WTC11 (cell line): ENCODE measurements around the gene PCDHB10. TPM values are rescaled to one million over a fixed set of nuclear protein-coding genes. Genes with fewer than 3 reads are reported as not detected.
A peak's percentile ranks its signal among the peaks of the same experiment; 100 is the strongest.

ENCODE experiments used
- ATAC-seq: fragments of 200-7000 bp; cut with Tn5 transposase; 2 replicates; pipeline ENCODE4 v1.10.0; 2021; ENCODE audit warnings: mild to moderate bottlenecking, moderate library complexity
- CTCF ChIA-PET: fragments of 300-600 bp; sonication (Branson Sonifier 250); formaldehyde crosslinking; loops from one replicate; lab custom pipeline; 2021; ENCODE audit warnings: antibody characterized with exemption; lab: Charles Lee
- POLR2A ChIA-PET: fragments of 350-600 bp; sonication (Branson Sonifier 250); formaldehyde crosslinking; loops from one replicate; lab custom pipeline; 2021; ENCODE audit warnings: antibody characterized with exemption; lab: Charles Lee
- DNase-seq: peaks from one replicate; pipeline ENCODE4 v3.0.0; 2021; ENCODE audit warnings: low spot score
- H3K27ac Mint-ChIP-seq: 2 replicates; pipeline ENCODE4 v1.8.0; 2021; ENCODE audit warnings: mixed read lengths
- H3K27me3 Mint-ChIP-seq: 2 replicates; pipeline ENCODE4 v1.8.0; 2021; ENCODE audit warnings: low read depth, mild to moderate bottlenecking, moderate library complexity, mixed read lengths
- H3K36me3 Mint-ChIP-seq: 2 replicates; pipeline ENCODE4 v1.8.0; 2021; ENCODE audit warnings: mixed read lengths
- H3K4me1 Mint-ChIP-seq: 2 replicates; pipeline ENCODE4 v1.8.0; 2022; ENCODE audit warnings: mixed read lengths
- H3K4me3 Mint-ChIP-seq: 2 replicates; pipeline ENCODE4 v1.8.0; 2021; ENCODE audit warnings: mild to moderate bottlenecking, moderate library complexity, mixed read lengths
- H3K9me3 Mint-ChIP-seq: 2 replicates; pipeline ENCODE4 v1.8.0; 2021; ENCODE audit warnings: mixed read lengths
- ARID4B ChIP-seq: sonication (generic); formaldehyde crosslinking; IDR thresholded peaks from 2 replicates; pipeline ENCODE4 v1.8.0; 2023; ENCODE audit warnings: missing genetic modification reagents, mild to moderate bottlenecking, borderline replicate concordance
- ESRRA ChIP-seq: sonication (generic); formaldehyde crosslinking; IDR thresholded peaks from 2 replicates; pipeline ENCODE4 v1.8.1; 2022; ENCODE audit warnings: mild to moderate bottlenecking, missing genetic modification reagents, borderline replicate concordance
- GABPB1 ChIP-seq: sonication (generic); formaldehyde crosslinking; IDR thresholded peaks from 2 replicates; pipeline ENCODE4 v1.8.1; 2023; ENCODE audit warnings: mild to moderate bottlenecking, missing genetic modification reagents
- HMGXB4 ChIP-seq: sonication (generic); formaldehyde crosslinking; IDR thresholded peaks from 2 replicates; pipeline ENCODE4 v1.8.1; 2023; ENCODE audit warnings: mild to moderate bottlenecking, moderate library complexity, missing genetic modification reagents
- MAX ChIP-seq: sonication (generic); formaldehyde crosslinking; IDR thresholded peaks from 2 replicates; pipeline ENCODE4 v1.8.0; 2022; ENCODE audit warnings: mild to moderate bottlenecking, missing genetic modification reagents
- NR3C1 ChIP-seq: sonication (generic); formaldehyde crosslinking; conservative IDR thresholded peaks from 2 replicates; pipeline ENCODE4 v1.8.1; 2023; ENCODE audit warnings: low read depth, mild to moderate bottlenecking, missing genetic modification reagents
- PRDM15 ChIP-seq: sonication (generic); formaldehyde crosslinking; IDR thresholded peaks from 2 replicates; pipeline ENCODE4 v1.8.0; 2022; ENCODE audit warnings: missing genetic modification reagents
- PRRX2 ChIP-seq: fragments of 250-450 bp; sonication (Bioruptor Pico); IDR thresholded peaks from 2 replicates; pipeline ENCODE4 v1.8.0; 2021; ENCODE audit warnings: mild to moderate bottlenecking
- SOX15 ChIP-seq: fragments of 250-450 bp; sonication (Bioruptor Pico); IDR thresholded peaks from 2 replicates; pipeline ENCODE4 v1.9.0; 2021; ENCODE audit warnings: mild to moderate bottlenecking
- USF1 ChIP-seq: sonication (generic); formaldehyde crosslinking; IDR thresholded peaks from 2 replicates; pipeline ENCODE4 v1.8.0; 2022; ENCODE audit warnings: mild to moderate bottlenecking, missing genetic modification reagents
- ZNF121 ChIP-seq: sonication (generic); formaldehyde crosslinking; IDR thresholded peaks from 2 replicates; pipeline ENCODE4 v1.8.0; 2023; ENCODE audit warnings: missing genetic modification reagents
- ZNF219 ChIP-seq: sonication (generic); formaldehyde crosslinking; IDR thresholded peaks from 2 replicates; pipeline ENCODE4 v1.8.0; 2023; ENCODE audit warnings: missing genetic modification reagents, mild to moderate bottlenecking, borderline replicate concordance
- ZNF263 ChIP-seq: sonication (generic); formaldehyde crosslinking; IDR thresholded peaks from 2 replicates; pipeline ENCODE4 v1.8.1; 2022; ENCODE audit warnings: low read depth, mild to moderate bottlenecking, moderate library complexity, missing genetic modification reagents
- ZNF423 ChIP-seq: fragments of 250-450 bp; sonication (Bioruptor Pico); IDR thresholded peaks from 2 replicates; pipeline ENCODE4 v2.1.2; 2022; ENCODE audit warnings: mild to moderate bottlenecking, moderate library complexity
- ZNF425 ChIP-seq: fragments of 250-450 bp; sonication (Bioruptor Pico); conservative IDR thresholded peaks from 2 replicates; pipeline ENCODE4 v1.9.0; 2021; ENCODE audit warnings: mild to moderate bottlenecking
- ZNF532 ChIP-seq: fragments of 250-450 bp; sonication (Bioruptor Pico); IDR thresholded peaks from 2 replicates; pipeline ENCODE4 v1.9.0; 2021; ENCODE audit warnings: mild to moderate bottlenecking, borderline replicate concordance
- ZSCAN18 ChIP-seq: fragments of 250-450 bp; sonication (Bioruptor Pico); IDR thresholded peaks from 2 replicates; pipeline ENCODE4 v2.1.2; 2022; ENCODE audit warnings: mild to moderate bottlenecking, moderate library complexity
- total RNA-seq: library from RNA; stranded (reverse); gene quantifications from 3 replicates; pipeline ENCODE4 v1.2.3, GENCODE V29; 2021

The PCDHB10 gene
- total RNA-seq, 1 experiment from 2014 or later: 1.4 TPM

GRCh38 chr5:141223112-141223783 lies 31.1 kb downstream of the PCDHB10 start, which contains the start of gene PCDHB14:
Gene PCDHB14, plus strand, starts transcription at chr5:141223343. Its CDS starts 163 bp downstream, at chr5:141223506.
- peak within 1 kb of the TSS; percentile 19; the same call in 1 of the 2 replicates for H3K27ac Mint-ChIP-seq
- H3K27me3 Mint-ChIP-seq: no peaks in the 10 kb centered on the region; the same call in none of the 2 replicates
- DNase-seq (no peak), ATAC-seq (peak; percentile 100)
- peak within 1 kb of the TSS; percentile 62 for H3K4me3 Mint-ChIP-seq
- H3K4me1 Mint-ChIP-seq: peaks cover 11% of the 10 kb centered on the region
- ChIA-PET POLR2A (interaction anchor here (0.6 to 1.2 kb wide), 5 partner anchors 11 to 189 kb away, joined by 3 to 7 read pairs (median 3); partner anchors contain the start of genes PCDHB15 and PCDHGA10), CTCF (interaction anchor here (0.6 to 3.4 kb wide), 89 partner anchors 9 to 738 kb away, joined by 3 to 56 read pairs (median 6); partner anchors contain the start of genes PCDHA1, PCDHA10, PCDHB10 and PCDHB11)
- no peaks in the 10 kb centered on the region for H3K9me3 Mint-ChIP-seq
- H3K36me3 Mint-ChIP-seq: no peaks in the 10 kb centered on the region
- TF ChIP-seq ESRRA (CRISPR knock-in tag) (no peak), ARID4B (no peak), PRDM15 (CRISPR knock-in tag) (no peak), ZNF121 (no peak), USF1 (CRISPR knock-in tag) (no peak), PRRX2 (CRISPR knock-in tag) (no peak), ZNF423 (CRISPR knock-in tag) (no peak), ZNF263 (CRISPR knock-in tag) (no peak), HMGXB4 (CRISPR knock-in tag) (no peak), ZNF532 (CRISPR knock-in tag) (no peak), NR3C1 (CRISPR knock-in tag) (no peak), ZNF425 (CRISPR knock-in tag) (no peak), SOX15 (CRISPR knock-in tag) (no peak), GABPB1 (CRISPR knock-in tag) (no peak), MAX (CRISPR knock-in tag) (no peak), ZSCAN18 (CRISPR knock-in tag) (no peak), ZNF219 (no peak)
